A673 (cell line): ENCODE measurements around the gene GALK1.
"Not testable (repeated sequence)": the region's sequence is repeated elsewhere in the genome, so short reads cannot be mapped to it uniquely, and the experiment has no call there.

Source experiments
- CTCF ChIP-seq: fragments of 300-800, 200-600 bp; sonication (generic); conservative IDR thresholded peaks from 2 replicates; pipeline ENCODE4 v1.5.1; 2017; ENCODE audit warnings: low read depth, mild to moderate bottlenecking, antibody characterized with exemption, low read length, moderate library complexity, mixed read lengths
- EZH2 ChIP-seq: fragments of 200-600 bp; sonication (generic); IDR thresholded peaks from 2 replicates; pipeline ENCODE4 v1.6.1; 2017; ENCODE audit warnings: borderline replicate concordance, low read depth, mild to moderate bottlenecking, mixed read lengths, antibody characterized with exemption, low read length; ENCODE audit not compliant: poor library complexity, severe bottlenecking

GRCh38 chr17:75778066-75778860 is 13.3 kb upstream of the GALK1 start:
- not testable (repeated sequence) for TF ChIP-seq CTCF, EZH2
